B cell (primary cell): ENCODE measurements around the gene ESRP2. TPM values are rescaled to one million over a fixed set of nuclear protein-coding genes. Genes with fewer than 3 reads are reported as not detected.
A peak's percentile ranks its signal among the peaks of the same experiment; 100 is the strongest.

Experiments used
- ATAC-seq: fragments of 200-7000 bp; cut with Tn5 transposase; one replicate; pipeline ENCODE4 v1.10.0; 2021; ENCODE audit warnings: low read depth, mild to moderate bottlenecking, moderate number of reproducible peaks, moderate library complexity
- CTCF ChIA-PET: fragments of 350-600 bp; sonication (Branson Sonifier 250); formaldehyde crosslinking; loops from one replicate; lab custom pipeline; 2021; ENCODE audit warnings: antibody characterized with exemption, inconsistent platforms; lab: Charles Lee
- POLR2A ChIA-PET: fragments of 350-600 bp; sonication (Branson Sonifier 250); formaldehyde crosslinking; loops from one replicate; lab custom pipeline; 2021; ENCODE audit warnings: antibody characterized with exemption; lab: Charles Lee
- DNase-seq: peaks from one replicate; pipeline ENCODE4 v3.0.0; 2013
- H2AFZ ChIP-seq: 2 replicates; pipeline ENCODE4 v1.6.1; 2012; ENCODE audit warnings: mild to moderate bottlenecking, low read depth, low read length; ENCODE audit not compliant: insufficient read depth, poor library complexity, severe bottlenecking
- H3K27ac ChIP-seq, 2 donors: 1 replicate in 1 of 2; 2 replicates in 1 of 2; pipeline ENCODE4 v1.5.1; 2012 to 2013; ENCODE audit warnings: low read length in 2 of 2, mild to moderate bottlenecking in 2 of 2, moderate library complexity in 1 of 2
- H3K27me3 ChIP-seq, 4 experiments: fragments of 200-600 bp in 1 of 4; sonication (generic) in 1 of 4; replicated peaks in 1 of 4; 1 replicate in 2 of 4; 2 replicates in 2 of 4; pipeline versions ENCODE4 v1.6.1 to v1.7.0; 2013 to 2016; ENCODE audit warnings: low read length in 3 of 4, mild to moderate bottlenecking in 2 of 4, mixed read lengths in 1 of 4, moderate library complexity in 1 of 4; ENCODE audit not compliant: insufficient read depth in 4 of 4, control insufficient read depth in 3 of 4; ENCODE audit errors: control extremely low read depth in 1 of 4
- H3K36me3 ChIP-seq, 2 experiments: replicated peaks in 1 of 2; 1 replicate in 1 of 2; 2 replicates in 1 of 2; pipeline versions ENCODE4 v1.6.1 to v1.7.1; 2013; ENCODE audit warnings: low read length in 1 of 2; ENCODE audit not compliant: insufficient read depth in 2 of 2, control insufficient read depth in 1 of 2; ENCODE audit errors: control extremely low read depth in 1 of 2, extremely low read depth in 1 of 2
- H3K4me1 ChIP-seq, 2 donors: fragments of 200-600 bp in 1 of 2; sonication (generic) in 1 of 2; 1 replicate in 1 of 2; 2 replicates in 1 of 2; pipeline versions ENCODE4 v1.5.1 to v1.6.1; 2013 to 2017; ENCODE audit warnings: low read length in 2 of 2; ENCODE audit not compliant: control insufficient read depth in 2 of 2, insufficient read depth in 2 of 2
- H3K4me2 ChIP-seq: replicated peaks from 2 replicates; pipeline ENCODE3; 2012; ENCODE audit warnings: mild to moderate bottlenecking, low read depth, low read length; ENCODE audit not compliant: poor library complexity, severe bottlenecking
- H3K4me3 ChIP-seq, 5 experiments: fragments of 200-600 bp in 1 of 5; sonication (generic) in 1 of 5; 1 replicate in 3 of 5; 2 replicates in 2 of 5; pipeline versions ENCODE4 v1.5.1 to v1.7.0; 2011 to 2016; ENCODE audit warnings: low read length in 4 of 5, mild to moderate bottlenecking in 4 of 5, low read depth in 2 of 5, control low read depth in 1 of 5, moderate library complexity in 1 of 5; ENCODE audit not compliant: insufficient read depth in 1 of 5; ENCODE audit errors: control extremely low read depth in 1 of 5, extremely low read depth in 1 of 5
- H3K79me2 ChIP-seq: fragments of 200-600 bp; sonication (generic); one replicate; pipeline ENCODE4 v1.6.0; 2016; ENCODE audit warnings: low read length; ENCODE audit not compliant: control insufficient read depth, insufficient read depth
- H3K9ac ChIP-seq: fragments of 200-600 bp; sonication (generic); 2 replicates; pipeline ENCODE4 v1.6.1; 2017; ENCODE audit warnings: mild to moderate bottlenecking, low read length, moderate library complexity
- H3K9me3 ChIP-seq, 3 donors: one replicate each; pipeline versions ENCODE4 v1.6.1 to v1.7.1; 2013; ENCODE audit warnings: low read length in 2 of 3; ENCODE audit not compliant: control insufficient read depth in 2 of 3, insufficient read depth in 1 of 3; ENCODE audit errors: control extremely low read depth in 1 of 3
- H4K20me1 ChIP-seq: 2 replicates; pipeline ENCODE4 v1.6.0; 2012; ENCODE audit warnings: mild to moderate bottlenecking, low read length; ENCODE audit not compliant: insufficient read depth, control insufficient read depth, poor library complexity, severe bottlenecking
- H3K27ac Mint-ChIP-seq: one replicate; pipeline ENCODE4 v1.8.0; 2021; ENCODE audit warnings: mixed read lengths
- H3K27me3 Mint-ChIP-seq: one replicate; pipeline ENCODE4 v1.8.0; 2021; ENCODE audit warnings: mixed read lengths
- H3K4me1 Mint-ChIP-seq: one replicate; pipeline ENCODE4 v1.8.0; 2021; ENCODE audit warnings: mixed read lengths
- H3K4me3 Mint-ChIP-seq: one replicate; pipeline ENCODE4 v1.8.0; 2021; ENCODE audit warnings: mixed read lengths
- H3K9me3 Mint-ChIP-seq: one replicate; pipeline ENCODE4 v1.8.0; 2022; ENCODE audit warnings: mixed read lengths; ENCODE audit not compliant: insufficient read depth
- EZH2 ChIP-seq: IDR thresholded peaks from 2 replicates; pipeline ENCODE4 v1.6.1; 2012; ENCODE audit warnings: borderline replicate concordance, low read depth, mild to moderate bottlenecking, moderate library complexity, low read length; ENCODE audit not compliant: insufficient read depth, poor library complexity, severe bottlenecking
- WGBS: methylation state at CpG from one replicate; pipeline ENCODE4 v1.1.5; 2013; ENCODE audit warnings: missing lambda C conversion rate; ENCODE audit not compliant: insufficient coverage; 5-methylcytosine and 5-hydroxymethylcytosine counted together
- intact Hi-C: fragments of 100-400 bp; cut with micrococcal nuclease; formaldehyde crosslinking; loops from one replicate; pipeline ENCODE4 v1.10.0; 2022
- polyA plus RNA-seq: library from polyadenylated mRNA; depleted of rRNA; stranded (reverse); fragments of >200 nt; gene quantifications from 2 replicates; pipeline ENCODE4 v1.2.3, GENCODE V29; 2012
- total RNA-seq, 2 donors: library from RNA; stranded (reverse); fragments of 120-200 nt in 1 of 2; gene quantifications; 1 replicate in 1 of 2; 2 replicates in 1 of 2; pipeline versions ENCODE4 v1.2.3 to v1.2.4, GENCODE V29; 2013 to 2022
- TF ChIP-seq, protein P1 (sequence below): fragments of 200-600 bp; IDR thresholded peaks from one replicate; pipeline ENCODE4 v1.8.0; 2022; ENCODE audit warnings: antibody characterized with exemption, mild to moderate bottlenecking

Gene ESRP2
- total and polyA plus RNA-seq, 2 donors (not counting 1 experiment from before 2014, with no cell fraction given) = 0.09 TPM; not detected in 1

DNA sequence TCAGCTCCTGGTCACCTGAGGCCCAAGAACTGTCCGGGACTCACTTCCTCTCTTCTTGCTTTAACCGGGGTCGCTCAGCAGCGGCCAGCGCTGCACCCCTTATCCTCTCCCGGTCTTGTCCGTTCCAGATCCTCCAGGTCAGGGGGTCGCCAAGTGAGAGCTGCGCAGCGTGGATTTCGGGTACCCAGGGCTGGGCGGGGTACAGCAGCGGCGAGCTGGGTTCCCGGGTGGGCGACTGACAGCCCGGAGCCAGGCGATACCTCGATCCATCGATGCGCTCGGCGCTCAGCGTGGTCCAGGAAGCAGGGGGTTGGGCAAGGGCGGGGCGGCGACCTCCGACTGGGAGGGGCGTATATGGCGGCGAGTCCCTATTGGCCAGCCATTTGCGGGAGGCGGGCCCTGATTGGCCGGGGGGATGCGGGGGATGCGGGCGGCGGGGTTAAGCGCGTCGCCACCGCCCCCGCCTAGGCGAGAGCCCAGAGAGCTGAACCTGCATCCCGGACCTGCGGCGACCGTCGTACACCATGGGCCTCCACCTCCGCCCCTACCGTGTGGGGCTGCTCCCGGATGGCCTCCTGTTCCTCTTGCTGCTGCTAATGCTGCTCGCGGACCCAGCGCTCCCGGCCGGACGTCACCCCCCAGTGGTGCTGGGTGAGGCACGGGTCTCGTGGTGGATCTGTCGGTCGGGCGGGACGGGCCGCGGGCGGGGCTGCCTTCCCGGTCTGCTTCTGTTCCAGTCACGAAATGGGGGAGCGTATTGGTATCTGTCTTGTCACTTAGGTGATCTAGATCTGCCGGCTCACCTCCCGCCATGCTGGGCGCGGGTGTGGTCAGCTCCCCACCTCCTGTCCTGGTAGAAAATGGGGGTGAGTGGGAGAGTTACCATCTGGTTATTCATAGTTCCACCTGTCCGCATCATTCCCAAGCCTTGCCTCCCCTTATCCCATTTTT is 9.3 kb upstream of the ESRP2 start, which contains the start of gene PLA2G15:
PLA2G15 (plus strand) TSS at position 471 of the 951 bp plus-strand sequence; CDS start at position 525, 54 bp downstream.
- Histone ChIP-seq H3K9me3 (no peaks in the 10 kb centered on the region), H3K27me3 (no peaks in the 10 kb centered on the region), H3K27ac (peak within 1 kb of the TSS; percentile 12 to 28), H3K79me2 (peaks cover 34% of the 10 kb centered on the region), H3K4me1 (peaks cover 25 to 33% of the 10 kb centered on the region in 2 donors), H3K9ac (peak within 1 kb of the TSS; percentile 94), H3K4me2 (peak within 1 kb of the TSS; percentile 99), H2AFZ (peak within 1 kb of the TSS; percentile 99), H3K4me3 (peak within 1 kb of the TSS; percentile 78 to 97 (median 96)), H3K36me3 (peaks cover 0 to 4% of the 10 kb centered on the region in 2 experiments), H4K20me1 (peaks cover 9% of the 10 kb centered on the region)
- Mint-ChIP-seq H3K4me3 (peak within 1 kb of the TSS; percentile 97), H3K27ac (peak within 1 kb of the TSS; percentile 50), H3K27me3 (no peaks in the 10 kb centered on the region), H3K4me1 (peaks cover 32% of the 10 kb centered on the region), H3K9me3 (no peaks in the 10 kb centered on the region)
- TF ChIP-seq, protein P1, sequence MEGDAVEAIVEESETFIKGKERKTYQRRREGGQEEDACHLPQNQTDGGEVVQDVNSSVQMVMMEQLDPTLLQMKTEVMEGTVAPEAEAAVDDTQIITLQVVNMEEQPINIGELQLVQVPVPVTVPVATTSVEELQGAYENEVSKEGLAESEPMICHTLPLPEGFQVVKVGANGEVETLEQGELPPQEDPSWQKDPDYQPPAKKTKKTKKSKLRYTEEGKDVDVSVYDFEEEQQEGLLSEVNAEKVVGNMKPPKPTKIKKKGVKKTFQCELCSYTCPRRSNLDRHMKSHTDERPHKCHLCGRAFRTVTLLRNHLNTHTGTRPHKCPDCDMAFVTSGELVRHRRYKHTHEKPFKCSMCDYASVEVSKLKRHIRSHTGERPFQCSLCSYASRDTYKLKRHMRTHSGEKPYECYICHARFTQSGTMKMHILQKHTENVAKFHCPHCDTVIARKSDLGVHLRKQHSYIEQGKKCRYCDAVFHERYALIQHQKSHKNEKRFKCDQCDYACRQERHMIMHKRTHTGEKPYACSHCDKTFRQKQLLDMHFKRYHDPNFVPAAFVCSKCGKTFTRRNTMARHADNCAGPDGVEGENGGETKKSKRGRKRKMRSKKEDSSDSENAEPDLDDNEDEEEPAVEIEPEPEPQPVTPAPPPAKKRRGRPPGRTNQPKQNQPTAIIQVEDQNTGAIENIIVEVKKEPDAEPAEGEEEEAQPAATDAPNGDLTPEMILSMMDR = no peak
- no peak for TF ChIP-seq EZH2
- peak; percentile 97 for DNase-seq
- ATAC-seq = peak; percentile 98
- intact Hi-C loops = loop anchor here (1.0 to 5.0 kb wide), 4 partner anchors 8 to 65 kb away; partner anchors contain the start of genes SLC7A6 and SLC7A6OS
- ChIA-PET POLR2A (interaction anchor here (0.6 to 1.2 kb wide), 3 partner anchors 17 to 160 kb away, joined by 3 to 6 read pairs (median 3); partner anchors contain the start of genes PRMT7 and SLC7A6OS), CTCF (interaction anchor here (0.7 to 9.1 kb wide), 6 partner anchors 8 to 275 kb away, joined by 3 to 109 read pairs (median 8); no protein-coding TSS in a partner anchor)
- under 1% methylated on average over 72 of the region's 75 CpGs for WGBS
